ENCODE results near the gene TSPAN14.

Gene TSPAN14

GRCh38 chr10:80443531-80443974 is 10.6 kb upstream of the TSPAN14 start:
- TF ChIP-seq, protein P1, sequence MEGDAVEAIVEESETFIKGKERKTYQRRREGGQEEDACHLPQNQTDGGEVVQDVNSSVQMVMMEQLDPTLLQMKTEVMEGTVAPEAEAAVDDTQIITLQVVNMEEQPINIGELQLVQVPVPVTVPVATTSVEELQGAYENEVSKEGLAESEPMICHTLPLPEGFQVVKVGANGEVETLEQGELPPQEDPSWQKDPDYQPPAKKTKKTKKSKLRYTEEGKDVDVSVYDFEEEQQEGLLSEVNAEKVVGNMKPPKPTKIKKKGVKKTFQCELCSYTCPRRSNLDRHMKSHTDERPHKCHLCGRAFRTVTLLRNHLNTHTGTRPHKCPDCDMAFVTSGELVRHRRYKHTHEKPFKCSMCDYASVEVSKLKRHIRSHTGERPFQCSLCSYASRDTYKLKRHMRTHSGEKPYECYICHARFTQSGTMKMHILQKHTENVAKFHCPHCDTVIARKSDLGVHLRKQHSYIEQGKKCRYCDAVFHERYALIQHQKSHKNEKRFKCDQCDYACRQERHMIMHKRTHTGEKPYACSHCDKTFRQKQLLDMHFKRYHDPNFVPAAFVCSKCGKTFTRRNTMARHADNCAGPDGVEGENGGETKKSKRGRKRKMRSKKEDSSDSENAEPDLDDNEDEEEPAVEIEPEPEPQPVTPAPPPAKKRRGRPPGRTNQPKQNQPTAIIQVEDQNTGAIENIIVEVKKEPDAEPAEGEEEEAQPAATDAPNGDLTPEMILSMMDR (IDR thresholded peaks at IDR 0.05; ENCODE audit: insufficient read depth, low read length), result no peak
- TF ChIP-seq SPI1 (IDR thresholded peaks at IDR 0.05; ENCODE audit: borderline replicate concordance, low read depth) (no peak), REST (IDR thresholded peaks at IDR 0.05; ENCODE audit: insufficient replicate concordance, low read depth) (no peak), POLR2AphosphoS5 (IDR thresholded peaks at IDR 0.05; ENCODE audit: low read depth) (no peak), GABPA (IDR thresholded peaks at IDR 0.05; ENCODE audit: low read depth) (no peak)
- H3K27ac ChIP-seq (replicated peaks), result no peak overlapping the region
- DNase-seq (ENCODE audit: low read depth in 1 of 2, low spot score in 1 of 2), result no peak

DNA sequence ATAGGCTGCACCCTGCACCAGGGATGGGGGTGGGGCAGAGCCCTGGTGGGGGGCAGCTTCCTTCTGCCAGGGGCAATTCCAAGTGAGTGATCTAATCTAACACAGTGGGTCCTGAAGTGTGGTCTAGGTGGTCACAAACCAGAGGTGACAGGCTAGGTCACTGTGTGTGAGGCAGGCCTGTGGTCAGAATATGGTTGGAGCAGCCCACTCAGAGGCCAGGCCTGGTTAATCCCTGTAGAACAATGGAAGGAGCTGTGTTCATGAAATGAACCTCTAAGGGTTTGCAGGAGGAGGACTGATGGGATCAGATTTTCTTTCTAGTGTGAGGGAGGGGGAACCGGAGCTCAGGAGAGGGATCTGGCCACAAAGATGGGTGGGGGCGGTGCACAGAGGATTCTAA is 10.0 kb upstream of the TSPAN14 start:
- no peak for DNase-seq (ENCODE audit: low read depth in 1 of 2, low spot score in 1 of 2)
- Histone ChIP-seq H3K4me3 (replicated peaks; ENCODE audit: insufficient read depth, low read length) (no peak overlapping the region), H3K27me3 (ENCODE audit: insufficient read depth, poor library complexity, severe bottlenecking) (no peaks in the 10 kb centered on the region), H3K27ac (replicated peaks) (no peak overlapping the region)
- no peak for TF ChIP-seq GABPA (IDR thresholded peaks at IDR 0.05; ENCODE audit: low read depth)
- no peak for TF ChIP-seq POLR2AphosphoS5 (IDR thresholded peaks at IDR 0.05; ENCODE audit: low read depth)

More at GRCh38 chr10:80443531-80443974, 10.6 kb upstream of the TSPAN14 start:
- H3K27me3 ChIP-seq (ENCODE audit: insufficient read depth, poor library complexity, severe bottlenecking), result no peaks in the 10 kb centered on the region
- H3K4me3 ChIP-seq (replicated peaks; ENCODE audit: insufficient read depth, low read length), result no peak overlapping the region

DNA sequence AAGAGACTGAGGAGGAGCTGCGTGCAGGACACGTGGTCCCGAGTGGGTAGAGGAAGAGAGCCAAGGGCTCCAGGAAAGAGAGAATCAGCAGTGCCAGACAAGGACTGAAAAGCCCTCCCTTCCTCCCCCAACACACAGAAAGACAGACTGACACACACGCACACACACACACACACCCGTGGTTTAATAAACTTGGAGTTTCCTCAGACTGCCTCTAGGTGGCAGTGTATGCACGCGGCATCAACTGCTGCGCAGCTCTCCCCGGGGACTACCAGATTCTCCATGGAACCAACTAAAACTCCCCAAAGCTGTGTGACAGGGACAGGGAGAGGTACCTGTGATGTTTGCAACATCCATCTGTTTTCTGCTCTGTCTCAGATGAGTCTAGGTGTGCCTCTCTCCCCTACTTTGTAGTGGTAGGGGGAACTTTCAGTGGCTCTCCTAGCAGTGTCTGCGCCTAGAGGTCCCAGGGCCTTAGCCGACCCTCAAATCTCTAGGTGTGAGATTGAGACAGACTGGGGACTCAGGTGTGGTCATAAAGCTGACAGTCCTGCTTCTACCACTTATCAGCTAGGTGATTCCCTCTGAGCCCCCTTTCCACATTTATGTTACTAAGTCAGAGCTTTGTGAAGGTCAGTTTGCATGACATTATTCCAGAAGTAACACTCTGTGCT is 9.3 kb upstream of the TSPAN14 start:
- no peak overlapping the region for H3K27ac ChIP-seq (replicated peaks)
- no peak overlapping the region for H3K4me3 ChIP-seq (replicated peaks; ENCODE audit: insufficient read depth, low read length)
- peak; percentile 71 to 77 for DNase-seq (ENCODE audit: low read depth in 1 of 2, low spot score in 1 of 2)
- no peaks in the 10 kb centered on the region for H3K27me3 ChIP-seq (ENCODE audit: insufficient read depth, poor library complexity, severe bottlenecking)
- TF ChIP-seq, protein P1 (IDR thresholded peaks at IDR 0.05; ENCODE audit: insufficient read depth, low read length), result peak; percentile 82
- TF ChIP-seq REST (IDR thresholded peaks at IDR 0.05; ENCODE audit: insufficient replicate concordance, low read depth), result no peak

DNA sequence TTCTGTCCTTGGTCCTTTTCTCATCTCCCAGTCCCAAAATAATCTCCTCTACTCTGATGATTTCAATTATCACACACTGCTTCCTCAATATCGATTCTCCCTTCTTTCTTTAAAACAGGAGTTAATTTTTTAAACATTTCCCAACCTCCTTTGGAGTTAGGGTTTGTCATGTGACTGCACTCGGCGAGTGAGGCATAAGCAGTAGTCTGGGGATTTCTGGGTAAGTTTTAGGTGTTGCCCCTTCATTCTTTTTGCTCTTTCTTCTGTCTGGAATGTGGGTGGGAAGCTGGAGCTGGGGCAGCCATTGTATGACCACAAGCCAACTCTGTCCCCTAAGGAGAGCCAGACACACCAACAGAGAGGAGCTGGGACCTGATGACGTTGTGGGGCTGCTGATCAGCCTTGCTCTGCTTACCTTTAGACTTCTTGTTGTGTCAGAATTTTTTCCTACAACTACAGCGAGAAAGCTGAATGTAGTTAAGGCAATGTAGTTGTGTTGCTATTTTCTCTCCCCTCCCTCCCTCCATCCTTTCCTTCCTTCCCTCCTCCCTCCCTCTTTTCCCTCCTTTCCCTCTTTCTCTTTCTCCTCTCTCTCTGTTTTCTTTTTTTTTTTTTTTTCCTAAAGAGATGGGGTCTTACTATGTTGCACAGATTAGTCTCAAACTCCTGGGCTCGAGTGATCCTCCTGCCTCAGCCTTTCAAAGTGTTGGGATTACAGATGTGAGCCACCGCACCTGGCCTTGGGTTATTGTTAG is 6.5 kb upstream of the TSPAN14 start:
- Histone ChIP-seq H3K27ac (replicated peaks) (no peak overlapping the region), H3K4me3 (replicated peaks; ENCODE audit: insufficient read depth, low read length) (no peak overlapping the region), H3K27me3 (ENCODE audit: insufficient read depth, poor library complexity, severe bottlenecking) (no peaks in the 10 kb centered on the region)
- no peak for DNase-seq (ENCODE audit: low read depth in 1 of 2, low spot score in 1 of 2)
- TF ChIP-seq SPI1 (IDR thresholded peaks at IDR 0.05; ENCODE audit: borderline replicate concordance, low read depth) (no peak), REST (IDR thresholded peaks at IDR 0.05; ENCODE audit: insufficient replicate concordance, low read depth) (no peak), GABPA (IDR thresholded peaks at IDR 0.05; ENCODE audit: low read depth) (no peak), POLR2AphosphoS5 (IDR thresholded peaks at IDR 0.05; ENCODE audit: low read depth) (no peak)
- TF ChIP-seq, protein P1 (IDR thresholded peaks at IDR 0.05; ENCODE audit: insufficient read depth, low read length), result no peak

Measured in HL-60 (cell line).